WTC11 (cell line): ENCODE data around the gene PDE3B.
"Not testable (repeated sequence)": the region's sequence is repeated elsewhere in the genome, so short reads cannot be mapped to it uniquely, and the experiment has no call there.

ENCODE experiments used
- JUN ChIP-seq: sonication (generic); formaldehyde crosslinking; IDR thresholded peaks from 2 replicates; pipeline ENCODE4 v1.8.0; 2023; ENCODE audit warnings: mild to moderate bottlenecking, missing genetic modification reagents
- NR3C1 ChIP-seq: sonication (generic); formaldehyde crosslinking; conservative IDR thresholded peaks from 2 replicates; pipeline ENCODE4 v1.8.1; 2023; ENCODE audit warnings: low read depth, mild to moderate bottlenecking, missing genetic modification reagents
- SP1 ChIP-seq: sonication (generic); formaldehyde crosslinking; conservative IDR thresholded peaks from 2 replicates; pipeline ENCODE4 v1.8.1; 2022; ENCODE audit warnings: missing genetic modification reagents
- TF ChIP-seq, protein P1 (sequence below): fragments of 200-600 bp; IDR thresholded peaks from 2 replicates; pipeline ENCODE4 v1.8.0; 2022; ENCODE audit warnings: antibody characterized with exemption
- TF ChIP-seq, protein P2 (sequence below): sonication (generic); formaldehyde crosslinking; IDR thresholded peaks from 2 replicates; pipeline ENCODE4 v1.8.0; 2022; ENCODE audit warnings: mild to moderate bottlenecking, missing genetic modification reagents

DNA sequence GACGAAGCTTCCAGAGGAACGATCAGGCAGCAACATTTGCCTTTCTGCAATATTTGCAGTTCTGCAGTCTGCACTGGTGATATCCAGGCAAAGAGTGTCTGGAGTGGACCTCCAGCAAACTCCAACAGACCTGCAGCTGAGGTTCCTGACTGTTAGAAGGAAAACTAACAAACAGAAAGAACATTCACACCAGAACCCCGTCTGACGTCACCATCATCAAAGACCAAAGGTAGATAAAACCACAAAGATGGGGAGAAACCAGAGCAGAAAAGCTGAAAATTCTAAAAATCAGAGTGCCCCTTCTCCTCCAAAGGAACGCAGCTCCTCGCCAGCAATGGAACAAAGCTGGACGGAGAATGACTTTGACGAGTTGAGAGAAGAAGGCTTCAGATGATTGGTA lies 134.9 kb downstream of the PDE3B start:
- not testable (repeated sequence) for TF ChIP-seq JUN, SP1, NR3C1 (CRISPR knock-in tag)
- TF ChIP-seq, protein P1, sequence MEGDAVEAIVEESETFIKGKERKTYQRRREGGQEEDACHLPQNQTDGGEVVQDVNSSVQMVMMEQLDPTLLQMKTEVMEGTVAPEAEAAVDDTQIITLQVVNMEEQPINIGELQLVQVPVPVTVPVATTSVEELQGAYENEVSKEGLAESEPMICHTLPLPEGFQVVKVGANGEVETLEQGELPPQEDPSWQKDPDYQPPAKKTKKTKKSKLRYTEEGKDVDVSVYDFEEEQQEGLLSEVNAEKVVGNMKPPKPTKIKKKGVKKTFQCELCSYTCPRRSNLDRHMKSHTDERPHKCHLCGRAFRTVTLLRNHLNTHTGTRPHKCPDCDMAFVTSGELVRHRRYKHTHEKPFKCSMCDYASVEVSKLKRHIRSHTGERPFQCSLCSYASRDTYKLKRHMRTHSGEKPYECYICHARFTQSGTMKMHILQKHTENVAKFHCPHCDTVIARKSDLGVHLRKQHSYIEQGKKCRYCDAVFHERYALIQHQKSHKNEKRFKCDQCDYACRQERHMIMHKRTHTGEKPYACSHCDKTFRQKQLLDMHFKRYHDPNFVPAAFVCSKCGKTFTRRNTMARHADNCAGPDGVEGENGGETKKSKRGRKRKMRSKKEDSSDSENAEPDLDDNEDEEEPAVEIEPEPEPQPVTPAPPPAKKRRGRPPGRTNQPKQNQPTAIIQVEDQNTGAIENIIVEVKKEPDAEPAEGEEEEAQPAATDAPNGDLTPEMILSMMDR, result not testable (repeated sequence)
- TF ChIP-seq, protein P2, sequence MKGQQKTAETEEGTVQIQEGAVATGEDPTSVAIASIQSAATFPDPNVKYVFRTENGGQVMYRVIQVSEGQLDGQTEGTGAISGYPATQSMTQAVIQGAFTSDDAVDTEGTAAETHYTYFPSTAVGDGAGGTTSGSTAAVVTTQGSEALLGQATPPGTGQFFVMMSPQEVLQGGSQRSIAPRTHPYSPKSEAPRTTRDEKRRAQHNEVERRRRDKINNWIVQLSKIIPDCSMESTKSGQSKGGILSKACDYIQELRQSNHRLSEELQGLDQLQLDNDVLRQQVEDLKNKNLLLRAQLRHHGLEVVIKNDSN, result not testable (repeated sequence)
